GM18909 (cell line): Measurements from ENCODE around the gene VANGL2.

Source experiments
- ATAC-seq: cut with Tn5 transposase; IDR thresholded peaks from one replicate; pipeline ENCODE4 v1.9.1; 2021; ENCODE audit warnings: mild to moderate bottlenecking; ENCODE audit not compliant: unreplicated experiment, poor library complexity

Gene VANGL2

GRCh38 chr1:160400223-160400645 lies at the start of gene VANGL2:
VANGL2 (plus strand) TSS chr1:160400564; CDS start chr1:160415838, 15,274 bp downstream.
- no peak for ATAC-seq

GRCh38 chr1:160351629-160352028 lies 48.7 kb upstream of the VANGL2 start:
- no peak for ATAC-seq

DNA sequence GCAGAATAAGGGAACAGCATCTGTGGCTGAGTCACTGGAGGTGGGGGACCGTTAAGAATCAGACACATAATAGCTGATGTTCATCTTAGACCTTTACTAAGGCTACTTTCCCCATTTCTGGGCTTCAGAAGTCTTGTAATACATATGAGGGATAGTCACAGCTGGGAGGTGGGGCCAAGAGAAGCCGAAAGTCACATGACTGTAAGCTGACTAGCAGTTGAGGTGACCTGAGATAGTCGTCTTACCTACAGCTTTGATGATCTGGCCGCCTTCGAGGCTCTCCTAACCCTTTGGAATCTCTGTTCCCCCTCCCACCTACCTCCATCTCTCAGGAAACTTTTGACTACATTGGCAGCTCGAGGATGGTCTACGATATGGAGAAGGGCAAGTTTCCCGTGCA lies 47.8 kb upstream of the VANGL2 start:
- no peak for ATAC-seq

DNA sequence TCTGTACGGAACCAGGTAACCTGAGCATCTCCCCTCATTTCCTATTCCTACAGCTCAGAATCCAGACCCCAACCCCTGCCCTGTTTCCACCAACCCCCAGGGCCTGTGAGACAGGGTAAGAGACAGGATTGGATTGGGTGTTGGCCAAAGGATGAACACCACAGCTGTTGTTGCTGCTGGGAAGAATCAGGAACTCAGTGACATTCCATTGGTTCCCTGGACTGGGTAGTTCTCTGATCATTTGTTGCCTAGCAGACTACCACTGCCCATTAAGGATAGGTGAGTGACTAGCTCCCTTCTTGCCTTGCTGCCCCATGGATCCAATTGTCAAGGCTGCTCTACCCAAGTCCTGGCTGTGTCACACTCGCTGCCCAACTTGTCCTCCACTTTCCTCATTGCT lies 47.1 kb upstream of the VANGL2 start:
- no peak for ATAC-seq

DNA sequence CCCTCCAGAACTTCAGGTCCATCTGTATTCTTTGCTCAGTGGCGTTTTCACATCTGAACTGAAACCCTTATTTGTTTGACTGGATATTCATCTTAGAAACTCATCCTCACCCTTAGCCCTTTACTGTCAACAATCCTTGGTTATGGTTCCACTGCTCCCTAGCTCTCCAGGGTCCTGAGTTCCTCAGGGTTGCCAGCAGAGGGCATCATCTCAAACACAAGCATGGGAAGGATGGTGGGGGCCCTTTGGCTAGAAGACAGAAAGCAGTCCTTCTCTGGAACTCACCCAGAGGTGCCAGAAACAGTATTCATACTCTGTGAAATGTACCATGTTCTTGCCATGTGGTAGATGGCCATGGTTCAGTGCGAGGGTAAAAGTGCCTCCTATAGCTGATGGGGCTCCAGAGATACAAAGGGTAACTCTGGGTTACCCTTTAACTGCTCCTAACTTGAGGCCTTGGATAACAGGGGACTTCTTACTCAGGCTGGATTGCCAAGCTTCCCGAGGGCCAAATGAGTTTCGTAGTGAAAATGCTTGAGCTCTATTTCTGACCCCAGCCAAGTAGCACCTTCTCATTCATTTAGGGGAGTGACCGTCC lies 45.9 kb upstream of the VANGL2 start:
- ATAC-seq = no peak

DNA sequence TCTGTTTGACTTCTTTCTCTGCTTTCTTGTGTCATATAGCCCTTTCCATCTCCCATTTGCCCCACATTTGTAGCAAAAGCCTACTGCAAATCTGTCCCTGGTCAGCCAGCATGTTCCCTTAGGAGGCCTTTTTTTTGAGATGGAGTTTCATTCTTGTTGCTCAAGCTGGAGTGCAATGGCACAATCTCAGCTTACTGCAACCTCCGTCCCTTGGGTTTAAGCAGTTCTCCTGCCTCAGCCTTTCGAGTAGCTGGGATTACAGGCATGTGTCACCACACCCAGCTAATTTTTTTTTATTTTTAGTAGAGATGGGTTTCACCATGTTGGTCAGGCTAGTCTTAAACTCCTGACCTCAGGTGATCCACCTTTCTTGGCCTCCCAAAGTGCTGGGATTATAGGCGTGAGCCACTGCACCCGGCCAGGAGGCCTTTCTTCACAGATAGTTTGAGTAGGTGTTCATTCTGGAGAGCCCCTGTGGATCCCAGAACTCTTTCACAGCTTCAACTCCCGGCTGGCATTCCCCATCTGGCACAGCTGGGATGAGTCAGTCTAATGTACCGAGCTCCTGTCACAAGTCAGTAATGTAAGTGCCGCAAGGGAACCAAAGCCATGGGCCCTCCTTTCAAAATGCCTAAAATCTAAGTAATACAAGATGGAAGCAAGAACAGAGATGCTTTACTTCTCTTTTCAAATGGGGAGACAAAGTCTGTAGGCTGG lies 42.9 kb upstream of the VANGL2 start:
- ATAC-seq = no peak

DNA sequence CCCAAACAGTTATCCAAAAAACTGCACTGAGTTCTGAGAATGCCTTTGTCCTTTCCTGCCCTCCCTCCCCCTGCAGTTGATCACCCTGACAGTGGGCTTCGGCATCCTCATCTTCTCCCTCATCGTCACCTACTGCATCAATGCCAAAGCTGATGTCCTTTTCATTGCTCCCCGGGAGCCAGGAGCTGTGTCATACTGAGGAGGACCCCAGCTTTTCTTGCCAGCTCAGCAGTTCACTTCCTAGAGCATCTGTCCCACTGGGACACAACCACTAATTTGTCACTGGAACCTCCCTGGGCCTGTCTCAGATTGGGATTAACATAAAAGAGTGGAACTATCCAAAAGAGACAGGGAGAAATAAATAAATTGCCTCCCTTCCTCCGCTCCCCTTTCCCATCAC lies 42.3 kb upstream of the VANGL2 start:
- ATAC-seq = no peak

GRCh38 chr1:160359559-160360226 lies 40.7 kb upstream of the VANGL2 start:
- ATAC-seq = no peak

DNA sequence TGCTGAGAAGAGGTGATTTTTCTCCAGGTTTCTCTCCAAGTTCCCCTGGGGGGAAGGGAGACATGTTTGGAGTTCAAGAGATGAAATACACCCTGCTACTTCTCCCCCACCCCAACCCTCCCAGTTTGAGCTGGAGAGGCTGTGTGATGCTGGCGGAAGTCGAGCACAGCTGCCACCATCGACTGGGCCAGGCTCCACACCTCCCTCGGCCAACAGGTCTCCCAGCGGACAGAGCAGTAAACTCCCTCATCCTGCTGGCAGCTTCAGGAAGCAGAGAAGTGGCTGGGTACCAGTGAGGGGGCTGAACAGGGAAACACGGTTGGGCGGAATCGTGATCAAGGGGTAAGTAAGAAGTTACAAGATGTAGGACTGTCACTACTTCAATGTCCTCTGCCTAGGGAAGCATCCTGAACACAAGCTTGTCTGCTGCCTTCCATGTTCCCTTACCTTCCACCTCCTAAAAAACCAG lies 40.1 kb upstream of the VANGL2 start:
- ATAC-seq = no peak

- ATAC-seq = no peak
Measured at GRCh38 chr1:160361199-160361598, 39.2 kb upstream of the VANGL2 start.

DNA sequence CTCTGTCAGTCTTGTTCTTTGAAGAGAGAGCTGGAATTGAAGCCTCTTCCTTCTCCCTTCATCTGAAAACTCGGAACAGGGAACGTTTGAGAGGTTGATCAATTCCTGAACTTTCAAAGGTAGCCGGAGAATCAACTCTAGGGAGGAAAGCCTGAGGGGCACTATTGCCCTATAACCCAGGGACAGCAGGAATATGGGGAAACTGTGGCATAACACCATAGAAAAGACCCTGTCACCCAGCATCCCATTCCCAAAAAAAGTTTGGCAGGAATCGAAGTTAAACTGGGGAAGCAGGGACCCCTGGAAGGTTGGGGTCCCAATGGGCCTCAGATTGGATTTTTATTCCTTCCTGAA lies 38.6 kb upstream of the VANGL2 start:
- ATAC-seq = no peak

GRCh38 chr1:160362168-160362957 lies 38.0 kb upstream of the VANGL2 start:
- no peak for ATAC-seq

DNA sequence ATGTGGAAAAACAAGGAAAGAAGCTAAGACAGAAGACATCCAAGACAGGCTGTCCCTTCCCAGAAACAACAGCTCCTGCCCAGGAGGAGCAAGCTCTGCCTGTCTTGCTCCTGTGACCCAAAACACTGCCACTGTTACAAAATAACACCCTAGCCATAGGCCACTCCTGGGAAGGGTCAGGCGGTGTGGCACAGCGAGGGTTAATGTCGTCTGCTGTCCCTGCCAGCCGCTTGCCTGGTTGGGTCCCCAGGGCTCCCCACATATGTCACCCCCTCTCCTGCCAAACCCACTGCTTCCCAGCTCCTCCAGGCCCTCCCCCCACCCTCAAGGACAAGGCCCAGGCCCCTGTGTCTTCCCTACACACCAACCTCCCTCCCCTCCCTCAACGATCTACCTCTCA lies 37.4 kb upstream of the VANGL2 start:
- no peak for ATAC-seq

- ATAC-seq = no peak
Measured at GRCh38 chr1:160363951-160364735, 36.2 kb upstream of the VANGL2 start.

- no peak for ATAC-seq
Measured at GRCh38 chr1:160365325-160365724, 35.0 kb upstream of the VANGL2 start.

DNA sequence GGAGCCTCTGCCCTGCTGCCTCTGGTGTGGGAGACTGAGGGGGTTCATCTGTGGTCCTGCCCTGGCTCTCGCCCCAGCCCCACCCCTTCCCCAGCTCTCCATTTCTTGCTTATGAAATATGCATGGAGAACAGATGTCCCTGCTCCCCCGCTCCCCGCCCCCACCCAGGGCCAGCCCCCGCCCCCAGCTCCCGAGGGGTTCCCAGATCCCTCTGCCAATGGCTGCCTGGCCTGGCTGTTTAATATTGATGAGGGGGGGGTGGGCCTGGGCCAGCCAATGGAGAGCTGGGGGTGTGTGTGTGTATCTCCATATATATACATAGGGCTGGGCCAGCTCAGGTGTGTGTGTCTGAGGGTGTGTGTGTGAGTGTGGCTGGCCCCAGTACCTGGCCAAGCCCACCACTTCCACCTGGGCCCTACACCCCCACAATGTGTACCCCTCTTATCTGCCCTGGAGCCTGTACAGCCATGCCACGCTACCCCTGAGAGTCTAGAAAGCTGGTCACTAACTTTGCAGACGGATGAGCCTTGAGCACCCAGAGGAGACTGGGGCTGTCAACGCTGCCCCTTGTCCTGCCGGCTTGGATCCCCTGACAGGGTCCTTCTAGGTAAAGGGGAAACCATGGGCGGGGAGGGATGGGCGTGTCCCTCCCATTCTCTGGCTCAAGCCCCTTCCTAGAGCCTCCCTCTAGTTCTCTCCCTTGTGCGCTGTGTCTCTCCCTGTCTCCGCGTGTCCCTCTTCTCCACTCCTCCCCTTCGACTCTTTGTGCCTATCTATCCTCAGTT lies 33.4 kb upstream of the VANGL2 start, which contains the start of gene NHLH1:
Gene NHLH1, plus strand, starts transcription at position 341 of the 785 bp plus-strand sequence. CDS start 3,661 bp downstream, outside the sequence.
- no peak for ATAC-seq

- no peak for ATAC-seq
Measured at GRCh38 chr1:160367516-160367900, 32.9 kb upstream of the VANGL2 start.

GRCh38 chr1:160367934-160368923 lies 32.1 kb upstream of the VANGL2 start:
- no peak for ATAC-seq
